Cardiac septum (tissue), 1 donor: Measurements from ENCODE around the gene ACTL8. TPM values are rescaled to one million over a fixed set of nuclear protein-coding genes. Genes with fewer than 3 reads are reported as not detected.

ENCODE experiments used
- DNase-seq: peaks from one replicate; pipeline ENCODE4 v3.0.0-alpha.2; 2020; ENCODE audit warnings: low spot score
- intact Hi-C: fragments of 100-400 bp; cut with DNase I; formaldehyde crosslinking; loops from one replicate; pipeline ENCODE4 v1.14.0; 2022
- total RNA-seq: library from RNA; stranded (reverse); fragmentation: NEBNext Ultra II Directional; extraction: Animal tissue kit (Norgen Biotek cat#: 25700); gene quantifications from one replicate; pipeline ENCODE4 v1.2.1, GENCODE V29; 2021
- donor health status: DM: no; HTN: no; CAD: no.

ACTL8 gene
- total RNA-seq, 1 donor from 2014 or later = not detected

DNA sequence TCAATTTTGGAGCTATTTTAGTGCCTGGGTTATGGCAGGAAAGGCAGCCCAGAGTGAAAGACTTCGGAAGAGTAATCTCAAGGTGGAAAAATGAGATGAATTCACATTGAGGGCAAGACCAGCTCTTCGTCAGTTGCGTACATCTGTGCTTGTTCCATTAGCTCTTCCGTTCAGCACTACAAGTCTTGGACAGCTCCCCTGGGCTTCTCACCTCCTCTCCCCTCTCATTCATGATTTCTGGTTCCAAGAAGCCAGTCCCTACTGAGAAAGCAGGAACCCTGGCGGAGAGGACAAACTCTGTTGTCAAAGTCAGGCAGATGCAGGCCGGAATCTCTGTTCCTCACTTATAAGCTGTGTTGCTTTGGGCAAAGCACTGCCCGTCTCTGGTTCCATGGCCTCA is 76.5 kb downstream of the ACTL8 start:
- intact Hi-C loops = no loop called here
- DNase-seq = no peak

DNA sequence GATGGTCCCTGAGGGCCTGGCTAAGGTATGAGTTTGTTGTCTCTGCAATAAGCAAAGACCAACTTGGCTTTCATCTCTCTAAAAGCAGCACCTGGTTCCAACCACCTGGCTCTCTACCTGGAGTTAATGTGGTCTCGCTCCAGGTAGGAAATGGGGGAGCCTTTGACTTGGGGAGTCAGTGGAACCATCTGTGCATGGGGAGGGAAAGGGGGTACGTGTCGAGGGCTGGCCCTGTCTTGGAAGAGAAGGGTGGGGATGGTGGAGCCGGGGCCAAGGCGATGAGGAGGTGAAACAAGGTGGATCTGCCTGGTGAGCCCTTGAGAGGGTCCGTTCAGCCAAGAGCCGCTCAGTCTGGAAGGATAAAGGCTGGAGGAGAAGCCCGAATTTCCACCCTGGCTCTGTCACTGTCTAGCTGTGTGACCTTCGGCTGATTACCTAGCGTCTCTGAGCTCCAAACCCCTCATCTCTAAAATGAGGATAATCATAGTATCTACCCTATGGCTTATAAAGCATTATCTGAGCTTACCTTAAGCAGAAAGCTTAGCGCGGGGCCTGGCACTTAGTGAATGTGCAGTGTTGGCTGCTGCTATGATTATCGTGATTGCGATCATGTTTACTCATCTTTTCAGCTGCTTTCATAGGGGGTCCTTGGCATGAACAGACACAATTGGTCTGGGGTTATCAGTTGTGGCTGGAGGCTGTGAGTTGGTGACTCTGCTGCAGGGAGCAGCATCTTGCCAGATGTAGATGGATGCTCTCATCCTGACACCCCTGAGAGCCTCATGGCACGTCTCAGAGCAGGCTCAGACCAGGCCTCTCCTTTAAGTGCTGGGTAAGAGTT is 78.7 kb downstream of the ACTL8 start:
- intact Hi-C loops = no loop called here
- DNase-seq = no peak

DNA sequence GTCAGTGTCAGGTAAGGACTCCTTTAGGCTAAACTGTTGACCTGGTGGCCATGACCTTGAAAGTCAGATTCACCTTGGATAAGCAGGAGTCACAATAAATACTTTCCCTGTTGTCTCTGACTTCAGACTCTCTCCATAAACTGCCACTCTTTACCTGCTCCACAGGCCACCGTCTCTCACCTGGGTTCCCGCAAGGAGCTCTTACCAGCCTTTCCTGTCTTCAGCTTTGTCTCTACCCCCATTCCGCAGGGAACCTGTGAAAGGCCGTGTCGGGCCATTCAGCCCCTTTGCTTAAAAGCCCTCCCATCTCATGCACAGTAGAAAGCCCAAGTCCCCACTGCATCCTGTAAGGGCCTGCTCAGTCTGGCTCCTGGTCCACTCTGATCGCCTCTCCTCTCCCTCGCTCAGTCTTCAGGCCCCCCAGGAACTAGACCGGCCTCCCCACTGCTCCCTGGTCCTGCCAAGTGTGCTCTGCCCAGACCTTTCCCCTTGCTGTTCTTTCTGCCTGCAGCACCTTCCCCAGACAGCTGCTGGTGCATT is 79.5 kb downstream of the ACTL8 start:
- intact Hi-C loops = no loop called here
- no peak for DNase-seq

DNA sequence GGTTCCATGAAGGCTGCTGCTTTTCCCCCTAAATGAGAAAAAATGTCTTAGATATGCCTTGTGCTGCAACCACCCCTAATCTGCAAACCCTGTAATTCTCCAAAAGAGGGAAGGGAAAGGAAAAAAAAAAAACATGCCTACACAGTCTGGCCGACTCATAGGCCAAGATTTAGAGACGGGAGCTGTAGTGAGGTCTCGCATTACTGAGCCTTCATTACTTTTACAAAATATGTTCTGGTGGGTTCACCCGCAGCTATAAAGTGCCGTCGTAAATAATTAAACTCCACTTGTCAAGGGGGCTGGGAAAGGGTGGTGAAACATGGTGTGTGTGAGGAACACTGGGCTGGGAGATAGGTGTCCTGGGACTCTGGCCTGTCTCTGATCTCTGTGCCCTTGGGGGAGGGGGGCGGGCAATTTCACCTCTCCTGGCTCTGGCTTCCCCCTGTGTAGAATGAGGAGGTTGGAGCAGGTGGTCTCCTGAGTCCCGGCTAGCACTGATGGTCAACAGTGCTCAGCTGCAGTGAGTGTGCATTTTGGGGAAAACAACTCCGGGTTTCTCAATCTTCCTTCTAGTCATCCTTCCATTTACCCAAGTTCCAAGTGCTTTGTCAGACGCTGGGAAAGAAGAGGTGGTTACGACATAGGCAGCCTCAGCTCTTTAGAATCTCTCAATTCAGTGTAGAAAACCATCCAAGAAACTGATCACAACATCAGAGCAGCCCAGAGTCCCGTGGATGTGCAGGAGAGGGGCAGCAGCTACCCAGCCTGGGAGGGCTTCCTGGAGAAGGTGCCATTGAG is 82.3 kb downstream of the ACTL8 start:
- DNase-seq = peak; percentile 7
- intact Hi-C loops = no loop called here

DNA sequence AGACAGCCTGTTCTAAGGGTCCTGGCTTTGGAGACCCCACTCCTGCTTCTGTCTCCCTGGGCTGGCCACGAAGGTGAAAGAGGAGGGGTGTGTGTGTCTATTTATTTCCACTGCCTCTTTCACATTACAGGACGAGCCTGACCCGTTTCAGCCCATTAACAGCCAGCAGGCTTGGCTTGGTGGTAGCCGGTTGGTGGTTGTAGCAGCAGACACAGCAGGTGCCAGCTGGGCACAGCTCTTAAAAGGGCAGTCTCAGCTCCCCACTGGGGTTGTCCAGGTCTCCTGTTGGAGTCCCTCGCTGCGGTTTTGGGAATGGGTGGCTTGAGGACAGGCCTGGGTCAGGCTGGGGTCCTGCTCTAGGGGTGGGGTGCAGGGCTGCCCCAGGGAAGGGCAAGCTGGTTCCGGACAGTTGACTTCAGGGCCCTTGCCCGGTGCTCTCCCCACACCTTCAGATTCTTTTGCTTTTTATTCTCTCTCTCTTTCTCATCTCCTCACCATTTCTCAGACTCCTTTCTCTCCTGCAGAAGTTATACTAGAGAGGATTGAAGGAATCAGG is 84.6 kb downstream of the ACTL8 start:
- intact Hi-C loops = no loop called here
- peak; percentile 72 for DNase-seq

- intact Hi-C loops = no loop called here
- no peak for DNase-seq
Measured at GRCh38 chr1:17841944-17842343, 86.8 kb downstream of the ACTL8 start.

- intact Hi-C loops = no loop called here
- DNase-seq = no peak
Measured at GRCh38 chr1:17842686-17843085, 87.6 kb downstream of the ACTL8 start.

- DNase-seq = no peak
- intact Hi-C loops = no loop called here
Measured at GRCh38 chr1:17844185-17844826, 89.2 kb downstream of the ACTL8 start.

GRCh38 chr1:17845583-17845982 is 90.5 kb downstream of the ACTL8 start:
- no peak for DNase-seq

DNA sequence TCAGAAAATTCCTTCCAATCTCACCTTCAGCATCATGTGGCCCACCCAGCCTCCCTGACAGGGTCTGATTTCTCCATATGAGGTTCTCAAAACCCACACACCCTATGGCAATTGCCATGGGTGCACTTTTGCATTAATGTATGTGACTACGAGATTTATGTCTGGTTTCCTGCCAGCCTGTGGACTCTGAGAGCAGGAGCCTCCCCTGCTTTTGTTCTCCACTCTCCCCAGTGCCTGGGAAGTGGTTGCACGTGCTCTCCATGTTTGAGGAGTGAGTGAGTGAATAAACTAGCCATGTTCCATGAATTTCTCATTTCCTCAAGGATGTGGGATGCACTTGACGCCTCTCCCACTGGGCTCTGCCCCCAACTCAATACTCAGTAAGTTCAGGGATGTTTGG is 91.2 kb downstream of the ACTL8 start:
- intact Hi-C loops = no loop called here
- no peak for DNase-seq

More at GRCh38 chr1:17845583-17845982, 90.5 kb downstream of the ACTL8 start:
- intact Hi-C loops = no loop called here

DNA sequence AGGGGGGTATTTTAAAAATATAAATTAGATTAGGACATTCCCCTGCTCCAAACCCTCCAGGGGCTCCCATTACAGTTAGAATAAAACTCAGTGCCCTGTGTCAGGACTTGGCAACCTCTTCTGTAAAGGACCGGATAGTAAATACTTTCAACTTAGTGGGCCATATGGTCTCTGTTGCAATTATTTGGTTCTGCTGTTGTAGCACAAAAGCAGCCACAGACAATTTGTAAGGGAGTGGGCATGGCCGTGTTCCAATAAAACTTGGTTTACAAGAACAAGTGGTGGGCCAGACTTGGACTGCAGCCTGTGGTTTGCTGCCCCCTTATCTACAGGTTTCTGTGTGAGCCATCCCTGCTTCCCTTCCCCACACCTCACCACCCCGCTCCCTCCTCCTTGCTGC is 92.0 kb downstream of the ACTL8 start:
- intact Hi-C loops = no loop called here
- no peak for DNase-seq

- intact Hi-C loops = no loop called here
- no peak for DNase-seq
Measured at GRCh38 chr1:17849216-17849615, 94.1 kb downstream of the ACTL8 start.

- no peak for DNase-seq
- intact Hi-C loops = no loop called here
Measured at GRCh38 chr1:17851056-17851455, 95.9 kb downstream of the ACTL8 start.

GRCh38 chr1:17852383-17852782 is 97.2 kb downstream of the ACTL8 start:
- no peak for DNase-seq
- intact Hi-C loops = no loop called here

DNA sequence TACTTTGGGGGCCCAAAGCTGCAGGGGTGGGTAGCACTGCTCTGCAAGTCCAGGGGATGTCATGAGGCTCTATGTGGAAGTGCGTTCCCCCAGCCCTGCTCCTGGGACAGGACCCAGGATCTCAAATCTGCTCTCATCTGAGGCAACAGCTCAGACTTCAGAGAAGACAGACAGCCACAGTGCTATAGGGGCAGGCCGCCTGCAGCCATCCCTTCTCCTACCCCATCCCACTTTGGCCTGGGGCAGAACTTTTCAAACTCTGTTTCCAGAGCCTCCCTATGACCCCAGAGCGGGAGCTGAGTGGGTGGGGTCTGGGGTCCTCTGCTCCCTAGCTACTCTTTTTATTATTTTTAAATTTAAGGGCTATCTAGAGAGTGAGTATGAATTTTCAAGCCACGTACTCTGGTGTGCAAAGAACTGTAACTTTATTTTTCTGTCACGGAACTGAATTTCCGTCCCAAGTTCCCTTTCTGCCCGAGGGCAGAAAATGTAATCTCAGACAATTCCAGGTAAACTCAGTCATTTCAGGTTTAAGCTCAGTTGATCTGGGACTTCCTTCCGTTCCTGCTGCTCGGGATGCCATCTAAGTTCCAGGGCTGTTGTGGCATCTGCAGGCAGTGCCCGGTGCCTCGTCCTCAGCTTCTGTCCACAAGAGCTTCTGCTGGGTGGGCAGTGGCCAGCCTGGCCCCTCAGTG is 98.3 kb downstream of the ACTL8 start:
- intact Hi-C loops = no loop called here
- DNase-seq = no peak

DNA sequence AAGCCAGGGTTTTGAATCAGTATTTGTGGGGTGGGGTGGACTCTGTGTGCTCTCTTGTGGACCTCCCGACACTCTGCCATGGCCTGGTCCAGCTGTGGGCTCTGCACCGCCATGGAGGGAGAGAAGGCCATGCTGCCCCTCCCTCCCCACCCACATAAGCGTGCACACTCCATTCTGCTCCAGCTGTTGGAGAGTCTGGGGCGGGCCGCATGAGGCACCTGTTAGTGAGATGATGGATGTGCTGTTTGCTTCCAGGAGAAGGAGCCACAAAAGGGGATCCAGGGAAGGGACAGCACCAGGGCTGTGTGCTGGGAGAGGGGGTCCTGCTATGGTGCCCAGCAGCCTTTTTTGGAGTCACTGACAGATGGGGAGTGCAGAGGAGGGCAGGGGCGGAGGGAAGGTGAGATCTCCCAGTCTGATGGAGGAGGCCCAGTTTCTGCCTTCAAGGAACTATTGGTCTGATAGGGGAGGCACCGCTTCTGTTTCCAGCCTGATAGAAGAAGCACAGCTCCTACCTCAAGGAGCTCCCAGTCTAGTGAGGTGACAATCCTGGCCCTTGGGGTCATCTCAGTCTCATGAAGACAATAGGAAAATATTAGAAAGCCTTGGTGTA is 101.5 kb downstream of the ACTL8 start:
- DNase-seq = no peak
- intact Hi-C loops = no loop called here

- DNase-seq = no peak
- intact Hi-C loops = no loop called here
Measured at GRCh38 chr1:17857109-17857499, 102.0 kb downstream of the ACTL8 start.

DNA sequence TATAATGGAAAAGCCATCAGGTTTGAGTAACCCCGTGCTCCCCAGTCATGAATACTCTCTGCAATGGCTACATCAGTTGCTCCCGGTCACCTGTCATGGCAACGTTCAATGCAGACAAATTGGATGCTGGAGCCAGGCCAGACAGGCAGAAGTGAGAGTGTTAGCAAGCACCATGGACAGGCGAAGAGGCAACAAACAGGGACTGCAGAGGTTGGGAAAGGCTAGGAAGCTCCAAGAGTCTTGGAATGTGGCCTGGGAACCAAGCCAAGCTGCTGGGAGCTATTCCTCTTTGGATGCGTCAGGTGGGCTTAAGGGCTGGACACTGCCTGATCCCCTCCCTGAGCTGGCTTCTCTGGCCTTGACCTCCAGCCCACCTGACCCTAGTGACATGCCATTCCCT is 102.9 kb downstream of the ACTL8 start:
- DNase-seq = no peak
- intact Hi-C loops = no loop called here

DNA sequence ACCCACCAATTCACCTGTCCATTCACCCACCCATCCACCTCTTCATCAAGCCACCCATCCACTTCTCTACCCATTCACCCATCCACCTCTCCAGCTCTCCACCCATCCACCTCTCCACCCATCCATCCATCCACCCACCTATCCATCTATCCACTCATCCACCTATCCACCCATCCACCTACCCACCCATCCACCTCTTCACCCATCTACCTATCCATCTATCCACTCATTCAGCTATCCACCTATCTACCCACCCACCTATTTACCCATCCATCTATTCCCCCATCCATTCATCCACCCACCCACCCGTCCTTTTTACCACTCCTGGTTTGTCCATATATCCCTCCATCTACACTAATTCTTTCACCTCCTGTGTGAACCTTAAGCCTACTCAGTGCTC is 105.7 kb downstream of the ACTL8 start:
- no peak for DNase-seq
- intact Hi-C loops = no loop called here
